H1 (cell line): ENCODE data around the gene CHFR. TPM values are rescaled to one million over a fixed set of nuclear protein-coding genes. Genes with fewer than 3 reads are reported as not detected.

Experiments
- BACH1 ChIP-seq: IDR thresholded peaks from 2 replicates; pipeline ENCODE4 v1.6.1; 2012; ENCODE audit warnings: low read length, improper control_type of control experiment
- BCL11A ChIP-seq, 2 experiments: IDR thresholded peaks; one replicate each; pipeline ENCODE4 v1.6.1; 2011; ENCODE audit warnings: low read depth in 2 of 2, low read length in 2 of 2, mild to moderate bottlenecking in 2 of 2
- CBX8 ChIP-seq: fragments of 300-800, 300-1000 bp; sonication (generic); IDR thresholded peaks from 2 replicates; pipeline ENCODE4 v1.7.1; 2016; ENCODE audit warnings: low read depth, low read length, borderline replicate concordance
- CREB1 ChIP-seq: IDR thresholded peaks from 2 replicates; pipeline ENCODE4 v1.6.1; 2012; ENCODE audit warnings: inconsistent platforms
- EZH2 ChIP-seq: fragments of 200-600 bp; sonication (generic); IDR thresholded peaks from 2 replicates; pipeline ENCODE4 v1.7.1; 2012; ENCODE audit warnings: low read depth, mild to moderate bottlenecking, moderate library complexity, low read length, inconsistent platforms; ENCODE audit not compliant: severe bottlenecking
- FOSL1 ChIP-seq: IDR thresholded peaks from 2 replicates; pipeline ENCODE4 v1.6.1; 2011; ENCODE audit warnings: mild to moderate bottlenecking, low read depth, low read length, moderate library complexity; ENCODE audit not compliant: insufficient read depth
- GABPA ChIP-seq: IDR thresholded peaks from 2 replicates; pipeline ENCODE4 v1.6.1; 2011; ENCODE audit warnings: mild to moderate bottlenecking, low read length, moderate library complexity, borderline replicate concordance; ENCODE audit not compliant: insufficient read depth
- KDM1A ChIP-seq: fragments of 200-600, 300-600 bp; sonication (generic); IDR thresholded peaks from 2 replicates; pipeline ENCODE4 v1.7.1; 2016; ENCODE audit warnings: mild to moderate bottlenecking, low read length, borderline replicate concordance
- NANOG ChIP-seq: IDR thresholded peaks from 2 replicates; pipeline ENCODE4 v1.6.1; 2011; ENCODE audit warnings: low read length, low read depth, mild to moderate bottlenecking, inconsistent platforms; ENCODE audit not compliant: insufficient read depth, poor library complexity, severe bottlenecking
- PHF8 ChIP-seq: fragments of 200-600 bp; sonication (generic); conservative IDR thresholded peaks from 2 replicates; pipeline ENCODE4 v1.7.1; 2012; ENCODE audit warnings: low read depth, mild to moderate bottlenecking, inconsistent platforms, low read length, moderate library complexity
- POLR2AphosphoS5 ChIP-seq: IDR thresholded peaks from 2 replicates; pipeline ENCODE4 v1.6.1; 2011; ENCODE audit warnings: low read depth, low read length
- POU5F1 ChIP-seq: IDR thresholded peaks from 2 replicates; pipeline ENCODE4 v1.6.1; 2011; ENCODE audit warnings: low read depth, mild to moderate bottlenecking, low read length, moderate library complexity
- RNF2 ChIP-seq: fragments of 200-900, 300-1000 bp; sonication (generic); IDR thresholded peaks from 2 replicates; pipeline ENCODE4 v1.7.1; 2016; ENCODE audit warnings: borderline replicate concordance, low read depth, mild to moderate bottlenecking, antibody characterized with exemption, low read length; ENCODE audit not compliant: poor library complexity, severe bottlenecking; ENCODE audit errors: missing control alignments
- SIRT6 ChIP-seq: IDR thresholded peaks from one replicate; pipeline ENCODE4 v1.7.1; 2012; ENCODE audit warnings: low read length, inconsistent platforms
- SP2 ChIP-seq: IDR thresholded peaks from 2 replicates; pipeline ENCODE4 v1.6.1; 2012; ENCODE audit warnings: mild to moderate bottlenecking, low read length, inconsistent platforms
- TAF1 ChIP-seq: IDR thresholded peaks from 2 replicates; pipeline ENCODE4 v1.6.1; 2011; ENCODE audit warnings: mild to moderate bottlenecking, low read depth, low read length
- TCF12 ChIP-seq: IDR thresholded peaks from 2 replicates; pipeline ENCODE4 v1.6.1; 2011; ENCODE audit warnings: low read depth, mild to moderate bottlenecking, low read length
- YY1 ChIP-seq: IDR thresholded peaks from 2 replicates; pipeline ENCODE4 v1.6.1; 2011; ENCODE audit warnings: low read depth, mild to moderate bottlenecking, low read length
- ZNF274 ChIP-seq: IDR thresholded peaks from 2 replicates; pipeline ENCODE4 v1.7.0; 2012; ENCODE audit warnings: low read length, borderline replicate concordance; ENCODE audit errors: extremely low read depth
- polyA plus RNA-seq, 7 experiments: library from polyadenylated mRNA; depleted of rRNA in 3 of 7; stranded (reverse) in 5 of 7; unstranded in 2 of 7; fragments of >200 nt in 5 of 7; fragments of 200-250 nt in 2 of 7; gene quantifications; 1 replicate in 5 of 7; 2 replicates in 1 of 7; 4 replicates in 1 of 7; pipeline versions ENCODE4 v1.2.1 to v1.2.3, GENCODE V29; 2011 to 2013; ENCODE audit warnings: missing spikeins in 2 of 7, mixed read lengths in 2 of 7
- total RNA-seq: library from RNA; stranded (reverse); fragmentation: NEBNext Ultra II Directional; extraction: Animal tissue kit (Norgen Biotek cat#: 25700); gene quantifications from 2 replicates; pipeline ENCODE4 v1.2.1, GENCODE V29; 2021
- TF ChIP-seq, protein P1 (sequence below): IDR thresholded peaks from 2 replicates; pipeline ENCODE4 v1.6.1; 2012; ENCODE audit warnings: inconsistent platforms
- TF ChIP-seq, protein P2 (sequence below): IDR thresholded peaks from 2 replicates; pipeline ENCODE4 v1.6.1; 2012; ENCODE audit warnings: inconsistent platforms
- TF ChIP-seq, protein P3 (sequence below): IDR thresholded peaks from 2 replicates; pipeline ENCODE4 v1.6.1; 2011; ENCODE audit warnings: low read depth, mild to moderate bottlenecking, low read length; ENCODE audit not compliant: insufficient read depth

CHFR gene
- total and polyA plus RNA-seq, 2 of the 8 experiments (the other 6 are each of a cell fraction or from before 2014, with no cell fraction given), result 31.4 to 44.6 TPM

DNA sequence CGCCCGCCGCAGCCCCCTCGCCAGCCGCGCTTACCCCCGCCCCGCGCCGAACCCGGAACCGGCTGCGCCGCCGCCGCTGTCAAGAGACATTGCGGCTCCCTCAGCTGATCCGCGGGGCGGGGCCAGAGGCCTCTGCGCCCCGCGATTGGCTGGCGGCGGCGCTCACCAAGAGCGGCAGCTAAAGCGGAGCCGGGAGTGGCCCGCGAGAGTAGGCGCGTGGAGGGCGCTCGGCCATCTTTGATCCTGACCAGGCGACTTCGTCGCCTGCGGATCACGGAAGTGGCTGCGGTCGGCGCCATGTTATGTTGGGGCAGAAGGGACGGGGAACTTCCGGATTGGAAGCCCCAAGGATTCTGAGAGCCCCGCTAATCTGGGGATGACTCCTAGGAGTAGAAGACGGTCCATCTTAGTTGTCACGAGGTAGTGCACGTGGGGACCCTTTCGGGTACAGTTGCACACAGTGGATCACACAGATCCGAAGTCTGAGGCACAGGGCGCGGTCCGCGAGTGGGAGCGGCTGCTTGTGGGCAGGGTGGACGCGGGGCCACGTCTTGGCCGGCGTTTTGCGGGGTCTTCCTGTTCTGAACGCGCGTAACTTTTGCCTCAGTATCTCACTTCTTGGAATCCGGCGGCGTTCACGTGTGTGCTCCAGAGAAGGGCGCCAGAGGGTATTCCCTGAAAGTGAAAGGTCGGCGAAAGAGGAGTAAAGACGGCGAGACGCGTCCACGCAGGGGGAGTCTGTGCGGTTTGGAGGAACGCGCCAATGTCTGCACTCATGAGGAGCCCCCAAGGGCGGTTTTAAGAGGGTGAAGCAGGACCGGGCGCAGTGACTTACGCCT is at the start of gene CHFR (continued):
- TF ChIP-seq, protein P1, sequence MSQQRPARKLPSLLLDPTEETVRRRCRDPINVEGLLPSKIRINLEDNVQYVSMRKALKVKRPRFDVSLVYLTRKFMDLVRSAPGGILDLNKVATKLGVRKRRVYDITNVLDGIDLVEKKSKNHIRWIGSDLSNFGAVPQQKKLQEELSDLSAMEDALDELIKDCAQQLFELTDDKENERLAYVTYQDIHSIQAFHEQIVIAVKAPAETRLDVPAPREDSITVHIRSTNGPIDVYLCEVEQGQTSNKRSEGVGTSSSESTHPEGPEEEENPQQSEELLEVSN, result peak; percentile 54
- TF ChIP-seq SIRT6 (no peak), CBX8 (no peak), EZH2 (no peak), PHF8 (peak; percentile 56; the same call in 1 of the 2 replicates), RNF2 (no peak), GABPA (no peak), POLR2AphosphoS5 (peak; percentile 54), FOSL1 (no peak), SP2 (no peak), NANOG (no peak), KDM1A (no peak), POU5F1 (no peak), YY1 (peak; percentile 99), CREB1 (peak; percentile 92), TCF12 (no peak), TAF1 (peak; percentile 9), BACH1 (no peak; the same call in 1 of the 2 replicates), BCL11A (IDR thresholded peaks at IDR 0.05; ENCODE audit: low read depth in 2 of 2, low read length in 2 of 2) (no peak), ZNF274 (no peak)
- TF ChIP-seq, protein P2, sequence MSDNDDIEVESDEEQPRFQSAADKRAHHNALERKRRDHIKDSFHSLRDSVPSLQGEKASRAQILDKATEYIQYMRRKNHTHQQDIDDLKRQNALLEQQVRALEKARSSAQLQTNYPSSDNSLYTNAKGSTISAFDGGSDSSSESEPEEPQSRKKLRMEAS, result peak; percentile 87
- TF ChIP-seq, protein P3, sequence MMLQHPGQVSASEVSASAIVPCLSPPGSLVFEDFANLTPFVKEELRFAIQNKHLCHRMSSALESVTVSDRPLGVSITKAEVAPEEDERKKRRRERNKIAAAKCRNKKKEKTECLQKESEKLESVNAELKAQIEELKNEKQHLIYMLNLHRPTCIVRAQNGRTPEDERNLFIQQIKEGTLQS, result 0 out of 2 replicates have a peak, but pooled peaks have one; percentile 35
